K562 (cell line): ENCODE results near the gene CRABP2. TPM values are rescaled to one million over a fixed set of nuclear protein-coding genes. Genes with fewer than 3 reads are reported as not detected.

ENCODE experiments used
- CBX1 ChIP-seq: sonication (generic); IDR thresholded peaks from 2 replicates; pipeline ENCODE4 v1.6.1; 2016; ENCODE audit warnings: antibody characterized with exemption, low read depth, mild to moderate bottlenecking
- CREB3 ChIP-seq: fragments of 450-650 bp; conservative IDR thresholded peaks from 2 replicates; pipeline ENCODE4 v1.6.1; 2016; ENCODE audit warnings: missing genetic modification characterization, low read depth, mild to moderate bottlenecking, missing compliant biosample characterization, moderate library complexity
- HSF4 ChIP-seq: fragments of 250-450 bp; sonication (Bioruptor Pico); IDR thresholded peaks from 2 replicates; pipeline ENCODE4 v2.1.2; 2022; ENCODE audit warnings: mild to moderate bottlenecking, moderate library complexity, borderline replicate concordance
- NFE2 ChIP-seq: IDR thresholded peaks from 2 replicates; pipeline ENCODE4 v1.6.1; 2014; ENCODE audit warnings: antibody characterized with exemption, low read depth
- RBM39 ChIP-seq: fragments of 200-400 bp; formaldehyde crosslinking; optimal IDR thresholded peaks from 2 replicates; pipeline ENCODE3; 2018; ENCODE audit warnings: low read depth, low read length
- RNF219 ChIP-seq: fragments of 250-450 bp; sonication (Bioruptor Pico); IDR thresholded peaks from 2 replicates; pipeline ENCODE4 v1.5.0; 2022; ENCODE audit warnings: mild to moderate bottlenecking
- SLC30A9 ChIP-seq: fragments of 250-450 bp; sonication (Bioruptor Pico); IDR thresholded peaks from 2 replicates; pipeline ENCODE4 v1.8.0; 2022; ENCODE audit warnings: mild to moderate bottlenecking, moderate library complexity
- TRIM24 ChIP-seq, 2 experiments: fragments of 450-650 bp; IDR thresholded peaks; 2 replicates each; pipeline ENCODE4 v1.6.1; 2016
- XRCC3 ChIP-seq: fragments of 450-650 bp; IDR thresholded peaks from 2 replicates; pipeline ENCODE4 v1.6.1; 2017; ENCODE audit warnings: mild to moderate bottlenecking, moderate library complexity
- ZNF174 ChIP-seq: fragments of 250-450 bp; sonication (Bioruptor Pico); IDR thresholded peaks from 2 replicates; pipeline ENCODE4 v1.4.0; 2020; ENCODE audit warnings: mild to moderate bottlenecking
- ZNF232 ChIP-seq: sonication (generic); formaldehyde crosslinking; IDR thresholded peaks from 2 replicates; pipeline ENCODE4 v1.8.0; 2022; ENCODE audit warnings: mild to moderate bottlenecking, missing genetic modification reagents
- ZNF280B ChIP-seq: fragments of 250-450 bp; sonication (Bioruptor Pico); IDR thresholded peaks from 2 replicates; pipeline ENCODE4 v1.5.1; 2021; ENCODE audit warnings: mild to moderate bottlenecking
- ZNF707 ChIP-seq: fragments of 250-450 bp; sonication (Bioruptor Pico); conservative IDR thresholded peaks from 2 replicates; pipeline ENCODE4 v1.8.0; 2022; ENCODE audit warnings: inconsistent platforms, mild to moderate bottlenecking, moderate library complexity
- polyA plus RNA-seq, 8 experiments: library from polyadenylated mRNA; depleted of rRNA in 4 of 8; stranded (reverse) in 5 of 8; unstranded in 3 of 8; fragments of >200 nt; fragmentation: Nextera tagmentation in 2 of 8; fragmentation: Illumina TruSeq in 1 of 8; extraction: Ambion mirVana in 2 of 8; extraction: Trizol in 1 of 8; gene quantifications; 2 replicates each; pipeline versions ENCODE4 v1.2.1 to v1.2.3, GENCODE V29; 2011 to 2014; ENCODE audit warnings: inconsistent platforms in 1 of 8, missing spikeins in 1 of 8
- total RNA-seq, 7 experiments: library from RNA; depleted of rRNA in 6 of 7; stranded (reverse); fragments of >200 nt in 6 of 7; fragmentation: Illumina TruSeq in 2 of 7; extraction: Trizol in 2 of 7; gene quantifications; 2 replicates each; pipeline versions ENCODE4 v1.2.1 to v1.2.3, GENCODE V29; 2011 to 2021; ENCODE audit warnings: low replicate concordance in 1 of 7
- TF ChIP-seq, protein P1 (sequence below): sonication (generic); formaldehyde crosslinking; IDR thresholded peaks from 2 replicates; pipeline ENCODE4 v1.8.0; 2023; ENCODE audit warnings: mild to moderate bottlenecking, missing genetic modification reagents
- TF ChIP-seq, protein P2 (sequence below): fragments of 450-650 bp; IDR thresholded peaks from 2 replicates; pipeline ENCODE4 v1.6.1; 2016; ENCODE audit warnings: borderline replicate concordance
- TF ChIP-seq, protein P3 (sequence below), 2 experiments: fragments of 250-450 bp in 1 of 2; fragments of 450-650 bp in 1 of 2; sonication (Bioruptor Pico) in 1 of 2; IDR thresholded peaks; 2 replicates each; pipeline versions ENCODE4 v1.6.1 to v1.8.0; 2016 to 2021; ENCODE audit warnings: mild to moderate bottlenecking in 2 of 2, moderate library complexity in 2 of 2, missing compliant biosample characterization in 1 of 2, missing genetic modification characterization in 1 of 2

Gene CRABP2
- total and polyA plus RNA-seq, 9 of the 15 experiments (the other 6 are each of a cell fraction or from before 2014, with no cell fraction given) = 0.30 to 2.5 (median 0.82) TPM

DNA sequence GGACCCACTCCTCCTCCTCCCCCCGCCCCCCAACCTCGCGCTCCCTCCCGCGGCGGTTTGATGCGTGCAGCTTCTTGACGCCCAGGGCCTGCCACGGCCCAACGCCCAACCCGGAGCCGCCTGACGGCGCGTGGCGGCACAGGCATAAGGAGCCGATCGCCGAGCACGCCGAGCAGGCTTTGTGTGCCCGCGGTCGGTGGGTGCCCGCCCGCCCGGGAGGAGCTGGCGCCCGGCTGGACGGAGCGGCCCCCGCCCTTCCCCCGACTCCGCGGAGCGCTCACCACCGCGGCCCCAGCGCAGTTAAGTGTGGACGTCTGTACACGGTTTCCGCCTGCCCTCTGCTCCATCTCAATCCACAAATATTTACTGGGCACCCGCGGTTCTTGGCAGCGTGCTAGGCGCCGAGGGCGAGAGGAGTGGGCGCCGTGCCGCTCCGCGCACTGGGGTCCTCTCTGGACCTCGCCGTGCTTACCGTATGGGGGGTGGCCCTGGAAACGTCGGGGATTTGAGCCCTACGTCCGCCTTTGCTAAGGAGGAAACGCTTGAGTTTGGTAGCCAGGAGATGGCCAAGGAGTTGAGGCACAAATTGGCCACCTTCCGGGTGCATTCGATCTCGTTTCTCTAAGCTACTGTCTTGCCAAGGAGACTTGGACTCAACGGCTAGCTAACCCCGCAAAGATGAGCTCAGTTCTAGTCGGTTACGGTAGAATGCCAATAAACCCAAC lies 46.5 kb upstream of the CRABP2 start (continued):
- TF ChIP-seq ZNF707 = no peak
- no peak for TF ChIP-seq CREB3 (tag)
- no peak for TF ChIP-seq HSF4 (CRISPR knock-in tag)
- TF ChIP-seq, protein P1, sequence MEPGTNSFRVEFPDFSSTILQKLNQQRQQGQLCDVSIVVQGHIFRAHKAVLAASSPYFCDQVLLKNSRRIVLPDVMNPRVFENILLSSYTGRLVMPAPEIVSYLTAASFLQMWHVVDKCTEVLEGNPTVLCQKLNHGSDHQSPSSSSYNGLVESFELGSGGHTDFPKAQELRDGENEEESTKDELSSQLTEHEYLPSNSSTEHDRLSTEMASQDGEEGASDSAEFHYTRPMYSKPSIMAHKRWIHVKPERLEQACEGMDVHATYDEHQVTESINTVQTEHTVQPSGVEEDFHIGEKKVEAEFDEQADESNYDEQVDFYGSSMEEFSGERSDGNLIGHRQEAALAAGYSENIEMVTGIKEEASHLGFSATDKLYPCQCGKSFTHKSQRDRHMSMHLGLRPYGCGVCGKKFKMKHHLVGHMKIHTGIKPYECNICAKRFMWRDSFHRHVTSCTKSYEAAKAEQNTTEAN (CRISPR knock-in tag) = no peak
- TF ChIP-seq, protein P2, sequence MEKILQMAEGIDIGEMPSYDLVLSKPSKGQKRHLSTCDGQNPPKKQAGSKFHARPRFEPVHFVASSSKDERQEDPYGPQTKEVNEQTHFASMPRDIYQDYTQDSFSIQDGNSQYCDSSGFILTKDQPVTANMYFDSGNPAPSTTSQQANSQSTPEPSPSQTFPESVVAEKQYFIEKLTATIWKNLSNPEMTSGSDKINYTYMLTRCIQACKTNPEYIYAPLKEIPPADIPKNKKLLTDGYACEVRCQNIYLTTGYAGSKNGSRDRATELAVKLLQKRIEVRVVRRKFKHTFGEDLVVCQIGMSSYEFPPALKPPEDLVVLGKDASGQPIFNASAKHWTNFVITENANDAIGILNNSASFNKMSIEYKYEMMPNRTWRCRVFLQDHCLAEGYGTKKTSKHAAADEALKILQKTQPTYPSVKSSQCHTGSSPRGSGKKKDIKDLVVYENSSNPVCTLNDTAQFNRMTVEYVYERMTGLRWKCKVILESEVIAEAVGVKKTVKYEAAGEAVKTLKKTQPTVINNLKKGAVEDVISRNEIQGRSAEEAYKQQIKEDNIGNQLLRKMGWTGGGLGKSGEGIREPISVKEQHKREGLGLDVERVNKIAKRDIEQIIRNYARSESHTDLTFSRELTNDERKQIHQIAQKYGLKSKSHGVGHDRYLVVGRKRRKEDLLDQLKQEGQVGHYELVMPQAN = no peak
- TF ChIP-seq ZNF280B (CRISPR knock-in tag) = no peak
- no peak for TF ChIP-seq TRIM24 (IDR thresholded peaks at IDR 0.05)
- TF ChIP-seq RNF219 (CRISPR knock-in tag) = no peak
- TF ChIP-seq CBX1 = no peak
- TF ChIP-seq ZNF232 (CRISPR knock-in tag) = no peak
- no peak for TF ChIP-seq SLC30A9 (CRISPR knock-in tag)
- TF ChIP-seq, protein P3, sequence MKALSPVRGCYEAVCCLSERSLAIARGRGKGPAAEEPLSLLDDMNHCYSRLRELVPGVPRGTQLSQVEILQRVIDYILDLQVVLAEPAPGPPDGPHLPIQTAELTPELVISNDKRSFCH (CRISPR knock-in tag; IDR thresholded peaks at IDR 0.05) = no peak
- TF ChIP-seq, protein P3 (tag; IDR thresholded peaks at IDR 0.05) = no peak
- TF ChIP-seq ZNF174 (CRISPR knock-in tag) = no peak
- TF ChIP-seq XRCC3 = no peak
- TF ChIP-seq NFE2 = no peak
- no peak for TF ChIP-seq RBM39
